HCT116 (cell line): Measurements from ENCODE around the gene BBLN.

ENCODE experiments used
- CBX3 ChIP-seq: IDR thresholded peaks from 2 replicates; pipeline ENCODE4 v1.6.1; 2012; ENCODE audit warnings: low read depth
- EZH2 ChIP-seq: fragments of 200-600 bp; sonication (generic); IDR thresholded peaks from 2 replicates; pipeline ENCODE4 v1.6.1; 2017; ENCODE audit warnings: antibody characterized with exemption, mixed run types
- POLR2A ChIP-seq: IDR thresholded peaks from 2 replicates; pipeline ENCODE4 v1.7.0; 2011; ENCODE audit warnings: borderline replicate concordance; ENCODE audit not compliant: insufficient read depth, insufficient read length; ENCODE audit errors: extremely low read depth
- TCF7L2 ChIP-seq: IDR thresholded peaks from 2 replicates; pipeline ENCODE4 v1.7.0; 2011; ENCODE audit warnings: borderline replicate concordance, inconsistent platforms; ENCODE audit not compliant: insufficient read depth, insufficient read length; ENCODE audit errors: extremely low read depth
- TF ChIP-seq, protein P1 (sequence below), 3 experiments: fragments of 200-600 bp in 1 of 3; sonication (generic) in 1 of 3; IDR thresholded peaks in 2 of 3; conservative IDR thresholded peaks in 1 of 3; 2 replicates each; pipeline ENCODE4 v1.5.1; 2012 to 2017; ENCODE audit warnings: low read depth in 2 of 3, low read length in 2 of 3, antibody characterized with exemption in 1 of 3, borderline replicate concordance in 1 of 3, control low read depth in 1 of 3, mild to moderate bottlenecking in 1 of 3, mixed read lengths in 1 of 3, mixed run types in 1 of 3, moderate library complexity in 1 of 3; ENCODE audit not compliant: insufficient read depth in 1 of 3
- TF ChIP-seq, protein P2 (sequence below): IDR thresholded peaks from 2 replicates; pipeline ENCODE4 v1.6.1; 2012; ENCODE audit warnings: low read depth

DNA sequence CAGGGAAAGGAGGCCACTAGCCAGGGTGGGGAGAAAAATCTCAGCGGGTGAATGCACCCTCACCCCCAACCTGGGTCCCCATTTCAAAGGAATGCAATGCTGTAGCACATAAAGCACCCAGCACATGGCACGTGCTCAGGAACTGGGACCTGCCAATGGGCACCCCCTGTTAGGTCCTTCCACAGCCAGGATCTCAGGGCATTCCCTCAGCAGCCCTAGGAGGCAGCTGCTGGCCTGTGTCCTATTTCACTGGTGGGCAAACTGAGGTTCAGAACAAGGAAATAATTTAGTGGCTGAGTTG, 51.9 kb downstream of the BBLN start:
- TF ChIP-seq TCF7L2: no peak
- TF ChIP-seq CBX3: no peak
- TF ChIP-seq, protein P1, sequence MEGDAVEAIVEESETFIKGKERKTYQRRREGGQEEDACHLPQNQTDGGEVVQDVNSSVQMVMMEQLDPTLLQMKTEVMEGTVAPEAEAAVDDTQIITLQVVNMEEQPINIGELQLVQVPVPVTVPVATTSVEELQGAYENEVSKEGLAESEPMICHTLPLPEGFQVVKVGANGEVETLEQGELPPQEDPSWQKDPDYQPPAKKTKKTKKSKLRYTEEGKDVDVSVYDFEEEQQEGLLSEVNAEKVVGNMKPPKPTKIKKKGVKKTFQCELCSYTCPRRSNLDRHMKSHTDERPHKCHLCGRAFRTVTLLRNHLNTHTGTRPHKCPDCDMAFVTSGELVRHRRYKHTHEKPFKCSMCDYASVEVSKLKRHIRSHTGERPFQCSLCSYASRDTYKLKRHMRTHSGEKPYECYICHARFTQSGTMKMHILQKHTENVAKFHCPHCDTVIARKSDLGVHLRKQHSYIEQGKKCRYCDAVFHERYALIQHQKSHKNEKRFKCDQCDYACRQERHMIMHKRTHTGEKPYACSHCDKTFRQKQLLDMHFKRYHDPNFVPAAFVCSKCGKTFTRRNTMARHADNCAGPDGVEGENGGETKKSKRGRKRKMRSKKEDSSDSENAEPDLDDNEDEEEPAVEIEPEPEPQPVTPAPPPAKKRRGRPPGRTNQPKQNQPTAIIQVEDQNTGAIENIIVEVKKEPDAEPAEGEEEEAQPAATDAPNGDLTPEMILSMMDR (IDR thresholded peaks at IDR 0.05 in 2 of 3, conservative IDR thresholded peaks at IDR 0.05 in 1 of 3; ENCODE audit: borderline replicate concordance in 1 of 3, insufficient read depth in 1 of 3, low read depth in 2 of 3, low read length in 2 of 3): no peak
- no peak for TF ChIP-seq EZH2
- TF ChIP-seq POLR2A: no peak
- TF ChIP-seq, protein P2, sequence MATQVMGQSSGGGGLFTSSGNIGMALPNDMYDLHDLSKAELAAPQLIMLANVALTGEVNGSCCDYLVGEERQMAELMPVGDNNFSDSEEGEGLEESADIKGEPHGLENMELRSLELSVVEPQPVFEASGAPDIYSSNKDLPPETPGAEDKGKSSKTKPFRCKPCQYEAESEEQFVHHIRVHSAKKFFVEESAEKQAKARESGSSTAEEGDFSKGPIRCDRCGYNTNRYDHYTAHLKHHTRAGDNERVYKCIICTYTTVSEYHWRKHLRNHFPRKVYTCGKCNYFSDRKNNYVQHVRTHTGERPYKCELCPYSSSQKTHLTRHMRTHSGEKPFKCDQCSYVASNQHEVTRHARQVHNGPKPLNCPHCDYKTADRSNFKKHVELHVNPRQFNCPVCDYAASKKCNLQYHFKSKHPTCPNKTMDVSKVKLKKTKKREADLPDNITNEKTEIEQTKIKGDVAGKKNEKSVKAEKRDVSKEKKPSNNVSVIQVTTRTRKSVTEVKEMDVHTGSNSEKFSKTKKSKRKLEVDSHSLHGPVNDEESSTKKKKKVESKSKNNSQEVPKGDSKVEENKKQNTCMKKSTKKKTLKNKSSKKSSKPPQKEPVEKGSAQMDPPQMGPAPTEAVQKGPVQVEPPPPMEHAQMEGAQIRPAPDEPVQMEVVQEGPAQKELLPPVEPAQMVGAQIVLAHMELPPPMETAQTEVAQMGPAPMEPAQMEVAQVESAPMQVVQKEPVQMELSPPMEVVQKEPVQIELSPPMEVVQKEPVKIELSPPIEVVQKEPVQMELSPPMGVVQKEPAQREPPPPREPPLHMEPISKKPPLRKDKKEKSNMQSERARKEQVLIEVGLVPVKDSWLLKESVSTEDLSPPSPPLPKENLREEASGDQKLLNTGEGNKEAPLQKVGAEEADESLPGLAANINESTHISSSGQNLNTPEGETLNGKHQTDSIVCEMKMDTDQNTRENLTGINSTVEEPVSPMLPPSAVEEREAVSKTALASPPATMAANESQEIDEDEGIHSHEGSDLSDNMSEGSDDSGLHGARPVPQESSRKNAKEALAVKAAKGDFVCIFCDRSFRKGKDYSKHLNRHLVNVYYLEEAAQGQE: no peak
